Tongue (tissue), 2 donors: ENCODE data around the gene NFASC. TPM values are rescaled to one million over a fixed set of nuclear protein-coding genes. Genes with fewer than 3 reads are reported as not detected.
A peak's percentile ranks its signal among the peaks of the same experiment; 100 is the strongest.

Source experiments
- DNase-seq: peaks from one replicate; pipeline ENCODE4 v3.0.0-alpha.2; 2015
- total RNA-seq: library from RNA; depleted of rRNA; stranded (reverse); fragments of >200 nt; gene quantifications from one replicate; pipeline ENCODE4 v1.2.3, GENCODE V29; 2014

Gene NFASC
- total RNA-seq, 1 donor from 2014 or later, result 4.4 TPM

DNA sequence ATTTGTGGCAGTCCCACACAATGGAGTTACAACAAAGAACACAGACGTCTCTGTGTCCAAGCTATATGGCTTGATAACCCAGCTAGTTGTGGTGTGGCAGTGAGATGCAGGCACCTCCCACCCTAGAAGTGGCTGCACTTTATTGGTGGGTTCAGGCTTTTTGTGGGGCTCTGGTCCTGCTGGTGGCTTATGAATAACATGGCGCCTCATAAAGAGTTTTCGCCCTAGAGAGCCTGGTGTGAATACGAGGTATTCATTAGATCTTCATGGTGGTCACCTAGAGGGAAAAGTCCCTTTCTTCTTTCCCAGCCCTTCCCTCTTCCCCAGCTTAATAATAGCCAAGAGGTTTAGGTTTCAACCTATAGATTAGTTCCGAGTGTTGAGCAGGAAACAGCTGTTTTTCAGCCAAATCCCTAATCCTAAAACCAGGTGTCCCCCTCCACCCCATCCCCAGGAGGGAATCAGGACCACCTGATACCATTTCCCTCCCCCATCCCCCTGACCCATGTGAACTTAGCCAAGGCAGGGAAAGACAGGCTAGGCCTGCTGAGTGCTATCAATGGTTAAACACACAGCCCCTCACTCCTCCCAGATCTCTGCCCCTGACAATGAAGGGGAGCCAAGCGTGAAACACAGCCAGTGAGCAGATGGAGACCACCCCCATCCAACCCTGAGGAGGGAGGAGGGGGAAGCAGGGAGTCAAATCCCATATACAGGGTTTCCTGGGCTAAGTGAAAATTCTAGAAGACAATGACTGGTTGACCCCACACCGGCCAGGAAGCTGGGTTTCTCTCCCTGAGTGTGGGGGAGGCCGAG, 58.2 kb downstream of the NFASC start:
- no peak for DNase-seq

DNA sequence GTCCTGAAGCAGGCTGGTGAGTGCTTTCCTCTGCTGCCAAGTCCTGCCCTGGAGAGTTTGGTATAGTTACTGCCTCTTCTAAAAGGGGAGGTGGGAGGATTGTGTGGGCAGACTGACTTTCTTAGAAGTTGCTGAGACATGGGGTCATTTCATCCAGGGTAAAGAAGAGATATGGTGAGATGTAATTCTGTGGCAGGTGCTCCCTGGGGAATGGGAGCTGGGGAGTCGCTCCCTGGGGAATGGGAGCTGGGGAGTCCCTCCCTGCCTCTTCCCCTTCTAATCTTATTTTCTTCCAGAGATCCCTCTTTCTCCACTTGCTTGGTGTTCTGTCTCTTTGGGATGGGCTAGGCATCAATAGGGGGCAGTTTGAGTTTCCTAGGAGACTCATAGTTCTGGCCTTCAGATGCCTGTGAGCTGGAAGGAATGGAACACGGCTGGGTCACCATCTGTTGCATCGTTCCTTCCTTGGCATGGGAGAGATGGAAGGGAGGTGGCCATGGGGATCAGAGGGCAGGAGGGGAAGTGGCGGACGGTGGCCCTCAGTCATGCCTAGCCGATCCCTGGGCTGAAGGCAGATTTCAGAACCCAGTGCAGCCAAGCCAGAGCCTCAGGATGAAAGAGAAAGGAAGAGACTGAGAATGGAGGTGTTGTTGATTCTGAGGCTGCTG, 59.0 kb downstream of the NFASC start:
- DNase-seq, result no peak

DNA sequence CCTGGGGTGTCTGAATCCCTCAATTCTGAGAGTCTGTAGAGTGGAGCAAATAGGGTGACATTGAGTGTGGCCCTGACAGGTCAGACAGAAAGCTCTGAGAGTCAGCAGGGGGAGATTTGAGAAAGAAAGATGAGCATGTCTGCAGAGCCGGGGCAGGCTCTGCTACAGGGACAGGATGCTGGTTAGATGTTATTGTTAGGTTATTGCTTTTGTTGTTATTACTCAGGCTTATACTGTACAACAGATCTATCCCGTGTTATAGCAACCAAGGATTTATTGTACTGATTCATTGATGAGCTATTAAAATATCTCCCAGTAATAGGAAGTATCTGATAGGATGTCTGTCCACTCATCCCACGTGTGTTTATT, 59.5 kb downstream of the NFASC start:
- no peak for DNase-seq

DNA sequence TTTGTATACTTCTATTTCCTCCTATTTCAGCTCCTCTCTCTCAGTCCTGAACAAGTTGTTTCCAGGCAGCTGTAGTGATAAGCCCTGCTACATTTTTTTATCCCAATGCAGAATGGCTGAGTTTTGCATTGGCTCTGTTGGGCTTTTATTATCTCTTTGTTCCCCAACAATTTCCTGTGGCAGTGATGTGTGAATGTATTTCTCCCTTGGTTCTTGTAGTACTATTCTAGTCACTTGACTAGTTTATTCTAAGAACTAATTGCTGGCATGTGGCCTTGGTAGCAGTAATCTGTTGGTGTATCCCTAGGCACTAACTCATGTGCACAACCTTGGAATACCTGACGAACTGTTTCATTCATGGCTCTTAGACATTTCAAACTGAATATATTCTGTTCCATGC, 60.7 kb downstream of the NFASC start:
- no peak for DNase-seq

DNA sequence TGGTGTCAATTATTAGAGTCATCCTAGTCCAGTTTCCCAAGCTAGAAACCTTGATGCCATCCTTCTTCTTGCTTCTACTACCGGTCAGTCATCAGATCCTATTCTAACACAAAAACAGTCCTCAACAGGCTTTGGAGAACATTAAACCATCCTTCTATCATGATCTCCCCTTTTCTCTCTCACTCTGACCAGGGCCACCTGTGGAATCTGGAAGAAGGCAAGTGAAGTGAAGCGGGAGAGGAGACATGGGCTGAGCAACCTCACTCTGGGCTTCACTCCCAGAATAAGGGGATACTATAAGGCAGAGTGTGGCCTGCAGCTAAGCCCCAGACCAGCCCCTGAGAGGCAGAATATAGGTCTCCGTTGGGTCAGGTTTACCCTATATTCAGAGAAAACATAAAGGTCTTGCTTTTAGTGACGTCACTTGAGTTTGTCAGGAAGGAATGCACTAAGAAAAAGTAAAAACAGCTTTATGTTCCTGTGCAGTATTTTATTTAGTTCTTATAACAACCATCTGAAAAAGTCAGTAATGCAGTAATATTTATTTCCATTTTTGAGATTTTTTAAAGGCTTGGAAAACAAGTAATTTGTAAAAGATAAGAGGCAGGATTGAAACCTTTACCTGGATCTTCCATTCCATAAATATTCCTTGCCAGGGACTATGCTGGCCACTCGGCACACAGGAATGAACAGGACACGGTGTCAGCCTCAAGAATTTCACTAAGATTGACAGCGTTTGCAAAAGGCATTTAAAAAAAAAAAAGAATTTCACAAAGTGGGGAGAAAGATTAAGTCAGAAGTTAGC, 61.3 kb downstream of the NFASC start:
- DNase-seq, result no peak

DNA sequence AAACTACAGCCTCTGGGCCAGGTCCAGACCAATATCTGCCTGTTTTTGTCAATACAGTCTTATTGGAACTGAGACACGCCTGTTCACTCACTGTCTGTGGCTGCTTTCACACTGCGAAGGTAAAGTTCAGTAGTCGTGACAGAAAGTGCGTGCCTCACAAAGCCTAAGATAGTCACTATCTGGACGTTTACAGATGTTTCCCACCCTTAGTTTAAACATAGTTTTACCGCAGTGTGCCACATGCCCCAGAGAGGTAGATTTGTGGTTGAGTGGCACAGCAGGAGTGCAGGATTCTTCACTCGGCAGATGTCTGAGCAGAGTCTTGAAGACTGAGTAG, 61.9 kb downstream of the NFASC start:
- DNase-seq, result no peak

DNA sequence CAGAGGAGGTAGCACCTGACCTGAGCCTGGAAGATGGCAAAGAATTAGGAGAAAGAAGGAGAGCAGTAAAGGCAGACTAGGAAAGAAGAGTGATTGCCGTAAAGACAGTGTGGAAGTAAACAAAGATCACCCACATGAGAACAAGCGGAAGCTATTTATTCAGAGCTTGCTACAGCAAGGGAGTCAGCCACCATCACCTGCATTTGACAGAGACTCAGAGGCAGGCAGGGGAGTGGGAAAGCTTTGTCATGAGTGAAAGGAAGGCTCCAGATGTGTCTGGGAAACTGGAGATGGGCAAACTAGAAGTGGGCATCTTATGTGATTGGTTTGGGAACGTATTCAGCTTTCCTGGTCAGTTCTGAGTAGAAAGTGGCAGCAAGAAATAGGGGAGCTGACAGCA, 64.5 kb downstream of the NFASC start:
- no peak for DNase-seq

DNA sequence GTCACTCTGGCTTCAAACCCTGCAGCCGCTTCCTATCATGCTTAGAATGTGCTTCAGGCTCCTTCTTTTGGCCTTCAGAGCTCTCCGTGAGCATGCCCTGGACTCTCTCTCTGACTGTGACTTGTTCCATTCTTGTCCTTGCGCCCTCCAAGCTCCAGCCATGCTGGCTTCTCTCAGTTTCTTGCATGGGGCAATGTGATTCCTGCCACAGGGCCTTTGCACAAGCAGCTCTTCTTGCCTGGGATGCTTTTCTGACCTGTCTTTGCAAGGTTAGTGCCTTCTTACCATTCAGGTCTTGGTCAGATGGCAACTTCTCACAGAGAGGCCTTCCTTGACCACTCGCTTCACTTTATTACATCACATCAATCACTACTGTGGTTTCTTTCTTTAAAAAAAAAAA, 66.1 kb downstream of the NFASC start:
- no peak for DNase-seq

DNA sequence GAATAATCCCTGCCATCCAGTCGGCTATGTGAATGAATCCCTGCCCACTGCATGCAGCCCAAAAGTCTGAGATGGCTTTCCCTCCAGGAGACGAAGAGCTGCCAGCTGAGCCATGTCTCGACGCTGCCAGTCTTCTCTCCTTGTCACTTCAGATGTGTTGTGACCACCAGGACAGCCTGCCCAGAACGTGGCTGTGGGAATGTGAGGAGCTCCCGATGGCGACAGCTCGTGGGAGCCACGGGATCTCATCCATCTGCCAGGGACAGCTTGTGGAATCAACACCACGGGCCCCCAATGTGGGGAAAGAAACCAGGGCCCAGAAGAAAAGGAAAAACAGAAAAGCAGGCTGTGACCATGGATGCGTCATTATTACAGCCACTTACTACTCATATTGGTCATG, 67.2 kb downstream of the NFASC start:
- DNase-seq, result no peak

DNA sequence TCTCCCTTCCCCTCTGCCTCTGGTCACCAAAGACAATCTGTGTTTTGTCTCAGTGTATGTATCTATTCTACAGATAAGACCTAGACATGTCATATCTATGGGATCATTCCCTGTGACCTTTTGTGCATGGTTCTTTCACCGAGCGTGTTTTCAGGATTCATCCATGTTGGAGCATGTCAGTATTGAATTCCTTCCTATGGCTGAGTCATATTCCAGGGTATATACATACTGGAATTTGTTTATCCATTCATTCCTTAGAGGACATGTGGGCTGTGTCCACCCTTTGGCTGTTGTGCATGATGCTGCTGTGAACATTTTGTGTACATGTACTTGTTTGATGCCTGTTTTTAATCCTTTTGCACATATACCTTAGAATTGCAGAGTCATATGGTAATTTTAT, 69.9 kb downstream of the NFASC start:
- no peak for DNase-seq

DNA sequence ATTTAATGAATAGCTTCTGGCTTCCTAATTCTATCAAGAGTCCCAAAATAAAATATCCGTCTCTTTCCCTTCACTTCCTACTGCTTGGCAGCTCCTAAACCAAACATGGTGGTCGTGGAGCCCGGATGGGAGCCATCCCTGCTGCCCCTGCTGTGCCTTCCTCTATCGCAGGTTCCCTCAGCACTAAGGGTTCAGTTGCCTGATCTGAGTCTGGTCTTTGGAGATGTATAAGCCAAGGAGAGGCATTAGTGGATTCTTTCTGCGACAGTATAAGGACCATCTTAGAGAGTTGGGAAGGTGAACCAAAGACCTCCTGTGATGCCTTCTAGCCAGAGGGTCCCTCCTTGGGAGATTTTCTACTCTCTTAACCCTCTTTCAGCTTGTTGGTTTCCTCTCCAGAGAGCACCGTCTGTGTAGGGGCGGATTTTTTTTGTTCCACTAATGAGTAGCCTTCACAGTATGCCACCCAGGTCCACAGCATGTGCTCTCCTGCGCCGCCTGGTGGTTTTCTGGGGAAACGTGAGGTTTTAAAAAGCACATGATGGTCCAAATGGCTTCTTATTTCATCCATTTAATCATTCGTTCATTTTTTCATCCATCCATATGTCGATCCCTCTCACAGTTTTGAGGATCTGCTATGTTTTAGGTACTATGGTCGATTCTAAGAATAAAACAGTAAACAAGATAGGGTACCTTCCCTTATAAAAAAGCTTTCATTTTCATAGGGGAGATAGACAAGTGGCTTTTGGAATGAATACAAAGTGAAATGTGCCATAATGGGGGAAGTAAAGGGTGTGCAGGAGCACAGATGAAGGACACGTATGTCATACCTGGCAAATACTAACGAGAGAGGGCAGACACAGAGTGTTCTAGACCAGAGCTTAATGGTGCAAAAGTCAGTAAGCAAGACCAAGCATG, 71.0 kb downstream of the NFASC start:
- DNase-seq, result peak; percentile 76

DNA sequence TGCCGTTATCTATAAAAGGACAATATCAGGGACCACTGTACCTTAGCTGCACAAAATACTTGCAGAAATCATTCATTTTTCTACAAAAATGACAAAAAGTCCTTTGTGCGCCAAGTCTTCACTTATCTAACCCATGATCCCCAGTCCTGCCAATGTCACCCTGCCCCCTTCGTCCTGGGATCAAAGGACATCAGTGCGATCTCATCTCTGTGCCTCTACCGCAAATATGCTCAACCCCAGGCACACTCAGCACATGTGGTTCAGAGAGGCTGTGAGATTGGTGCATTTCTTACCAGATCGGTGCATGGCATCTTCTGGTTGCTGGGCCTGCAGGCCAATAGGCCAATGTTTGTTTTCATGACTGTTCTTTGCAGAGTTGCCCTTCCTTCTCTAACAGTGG, 72.8 kb downstream of the NFASC start:
- DNase-seq, result no peak

DNA sequence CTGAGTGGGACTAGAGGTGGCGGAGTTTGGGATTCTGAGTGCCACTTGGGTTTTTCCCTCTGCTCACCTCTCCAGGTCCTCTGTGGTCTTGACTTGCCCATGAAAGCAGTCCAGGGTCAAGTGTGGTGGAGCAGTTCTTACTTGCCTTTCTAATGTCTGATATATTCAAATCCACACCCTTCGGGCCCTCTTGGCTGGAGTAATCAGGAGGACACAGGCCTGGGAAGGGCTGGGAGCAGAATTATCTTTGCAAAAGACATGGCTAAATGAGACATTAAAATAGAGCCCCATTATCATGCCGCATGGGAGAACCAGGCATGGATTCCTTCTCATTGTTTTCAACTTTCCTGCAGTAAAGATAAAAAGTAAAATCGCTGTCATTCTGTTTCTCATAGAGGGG, 74.0 kb downstream of the NFASC start:
- DNase-seq, result no peak

DNA sequence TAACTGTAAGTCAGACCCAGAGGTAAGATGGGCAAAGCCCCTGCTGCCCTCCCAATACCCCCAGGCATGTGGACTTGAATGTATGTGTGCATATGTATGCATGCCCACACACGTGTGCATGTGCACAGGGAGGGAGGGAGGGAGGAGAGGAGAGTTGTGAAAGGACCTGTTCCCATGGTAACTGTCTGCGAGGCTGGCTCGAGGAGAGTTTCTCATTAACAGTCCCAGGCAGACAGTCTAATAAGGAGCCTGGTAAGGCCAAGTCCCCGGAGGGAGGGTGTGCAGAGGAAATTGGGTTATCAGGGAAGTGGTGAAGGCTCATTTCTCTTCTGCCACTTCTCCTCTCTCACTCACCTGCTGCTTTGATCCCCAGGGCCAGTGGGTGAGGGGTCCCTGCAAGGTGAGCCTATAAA, 74.9 kb downstream of the NFASC start:
- DNase-seq, result peak; percentile 16

DNA sequence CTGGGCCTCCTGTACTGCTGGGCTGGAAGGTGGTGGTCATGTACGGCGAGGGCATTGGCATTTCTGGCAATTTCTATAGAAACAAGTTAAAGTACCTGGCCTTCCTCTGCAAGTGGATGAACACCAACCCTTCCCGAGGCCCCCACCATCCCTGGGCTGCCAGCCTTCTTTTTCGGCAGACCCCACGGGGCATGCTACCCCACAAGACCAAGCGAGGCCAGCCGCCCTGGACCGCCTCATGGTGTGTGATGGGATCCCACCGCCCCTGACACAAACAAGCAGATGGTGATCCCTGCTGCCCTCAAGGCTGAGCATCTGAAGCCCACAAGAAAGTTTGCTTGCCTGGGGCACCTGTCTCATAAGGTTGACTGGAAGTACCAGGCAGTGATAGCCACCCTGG, 76.0 kb downstream of the NFASC start:
- DNase-seq, result no peak

DNA sequence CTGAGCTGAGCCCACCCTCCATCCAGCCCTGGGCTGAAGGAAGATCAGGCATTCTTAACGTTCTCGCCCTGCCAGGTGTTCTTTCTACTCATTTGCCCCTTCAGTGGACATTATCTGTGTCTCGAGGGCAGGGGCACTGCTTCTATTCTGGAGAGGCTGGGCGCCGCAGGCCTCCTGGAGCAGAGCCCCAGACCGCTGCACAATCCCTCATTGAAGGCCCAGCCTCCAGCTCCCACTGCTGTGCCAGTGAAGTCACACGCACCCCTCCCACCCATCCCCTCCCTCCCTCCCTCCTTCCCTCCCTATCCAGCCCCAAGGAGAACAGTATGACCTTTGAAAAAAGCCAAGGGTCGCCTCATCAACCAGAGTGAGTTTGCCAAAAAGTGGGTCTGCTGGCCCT, 76.7 kb downstream of the NFASC start:
- no peak for DNase-seq

DNA sequence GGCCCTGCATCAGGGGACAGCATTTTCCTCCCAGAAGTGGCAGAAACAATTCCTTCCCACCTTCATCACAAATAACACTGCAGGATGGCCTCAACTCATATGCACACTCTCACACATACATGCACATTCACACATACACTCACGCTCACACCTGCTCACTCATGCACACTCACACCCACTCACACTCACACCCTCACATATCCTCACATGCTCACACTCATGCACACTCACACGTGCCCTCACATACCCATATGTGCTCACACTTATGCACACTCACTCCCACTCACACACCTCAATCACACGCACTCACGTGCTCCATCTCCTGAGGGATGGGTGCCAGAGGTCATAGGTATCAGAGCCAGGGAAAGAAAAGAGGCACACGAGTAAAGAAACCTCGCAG, 77.1 kb downstream of the NFASC start:
- no peak for DNase-seq

DNA sequence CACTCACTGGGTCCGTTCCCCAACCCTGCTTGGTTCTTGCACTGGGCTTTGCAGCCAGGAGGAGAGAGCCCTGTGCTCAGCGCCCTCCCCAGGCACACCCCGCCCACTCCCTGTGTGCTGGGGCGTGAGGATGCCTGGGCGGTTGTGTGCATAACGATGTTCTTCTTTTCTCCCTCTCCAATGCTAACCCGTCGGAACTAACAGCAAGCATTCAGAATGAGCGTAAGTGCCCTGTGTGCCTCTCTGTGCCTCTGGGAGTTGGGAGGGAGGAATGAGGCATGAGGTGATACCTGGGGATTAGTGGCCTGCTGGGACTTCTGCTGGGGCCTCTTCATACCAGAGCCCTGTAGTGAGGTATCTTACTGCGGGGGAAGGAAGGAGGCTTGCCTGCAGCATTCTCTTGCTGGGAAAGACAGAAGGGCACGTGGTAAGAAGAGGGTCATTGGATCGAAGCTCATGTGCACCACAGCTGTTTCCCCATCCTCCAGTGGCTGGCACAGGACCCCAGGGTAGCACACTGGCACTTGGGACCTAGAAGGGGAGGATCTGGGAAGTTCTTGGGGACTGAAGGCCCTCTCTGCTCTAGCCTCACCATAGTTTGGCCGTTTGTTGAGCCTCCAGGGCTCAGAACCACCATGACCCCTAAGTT, 79.8 kb downstream of the NFASC start:
- no peak for DNase-seq

DNA sequence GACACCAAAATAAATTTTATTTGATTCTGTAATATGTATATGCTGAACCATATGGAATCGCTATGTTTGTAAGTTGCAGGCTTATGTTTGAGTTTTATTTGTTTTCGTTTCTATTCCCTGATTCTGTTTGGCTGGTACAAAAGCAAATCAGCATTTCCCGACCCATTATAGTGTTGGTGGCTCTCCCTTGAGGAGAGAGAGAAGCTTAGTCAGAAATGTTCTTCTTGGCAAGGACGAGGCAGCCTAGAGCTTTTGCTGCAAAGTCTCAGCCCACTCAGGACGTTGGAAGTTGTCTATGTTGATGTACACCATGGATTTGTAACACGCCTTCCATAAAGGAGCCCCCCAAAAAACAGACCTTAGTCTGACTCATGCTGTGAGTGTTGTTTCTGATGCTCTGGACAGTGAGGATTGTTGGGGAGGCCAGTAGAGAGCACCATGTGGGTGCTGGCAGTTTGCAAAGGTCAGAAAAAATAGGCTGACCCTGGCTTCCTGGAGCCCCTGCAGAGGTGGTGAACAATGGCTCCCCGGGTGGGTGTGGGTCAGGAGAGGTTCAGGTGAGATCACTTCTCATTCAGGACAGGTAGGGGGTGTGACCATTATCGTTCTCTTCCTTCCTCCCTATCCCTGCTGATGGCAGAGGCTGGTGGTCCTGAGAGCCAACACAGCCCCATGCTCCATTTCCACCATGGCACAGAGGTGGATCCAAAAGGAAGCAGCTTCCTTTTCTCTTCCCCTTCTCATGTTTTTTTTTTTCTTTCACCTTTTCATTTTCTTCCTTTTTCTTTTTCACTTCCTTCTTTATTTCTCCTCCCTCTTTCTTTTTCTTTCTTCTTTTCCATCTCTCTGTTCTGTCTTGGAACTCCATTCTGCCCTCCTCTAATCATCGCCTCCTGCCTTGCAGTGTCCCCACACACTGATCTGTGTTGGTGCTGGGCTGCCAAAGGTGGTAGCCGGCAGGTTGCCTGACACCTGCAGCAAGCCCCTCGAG, 88.0 kb downstream of the NFASC start:
- no peak for DNase-seq

DNA sequence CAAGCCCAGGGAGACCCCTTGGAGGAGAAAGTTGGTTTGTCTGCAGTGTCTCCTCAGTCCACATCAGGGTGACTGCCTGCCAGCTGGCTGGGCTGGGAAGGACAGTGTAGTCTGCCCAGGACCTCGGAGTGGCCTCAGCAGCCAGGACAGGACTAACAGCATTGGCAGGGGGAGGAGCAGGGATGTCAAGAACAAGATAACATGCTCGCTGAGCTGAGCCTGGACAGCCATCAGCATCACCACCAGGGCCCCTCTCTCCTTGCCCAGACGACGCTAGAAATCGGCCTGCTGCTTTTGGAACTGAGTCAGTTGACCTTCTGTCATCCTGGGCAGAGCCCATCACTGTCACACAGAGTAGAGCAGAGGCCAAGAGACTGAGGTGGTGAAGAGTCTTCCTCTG, 88.7 kb downstream of the NFASC start:
- DNase-seq, result no peak

DNA sequence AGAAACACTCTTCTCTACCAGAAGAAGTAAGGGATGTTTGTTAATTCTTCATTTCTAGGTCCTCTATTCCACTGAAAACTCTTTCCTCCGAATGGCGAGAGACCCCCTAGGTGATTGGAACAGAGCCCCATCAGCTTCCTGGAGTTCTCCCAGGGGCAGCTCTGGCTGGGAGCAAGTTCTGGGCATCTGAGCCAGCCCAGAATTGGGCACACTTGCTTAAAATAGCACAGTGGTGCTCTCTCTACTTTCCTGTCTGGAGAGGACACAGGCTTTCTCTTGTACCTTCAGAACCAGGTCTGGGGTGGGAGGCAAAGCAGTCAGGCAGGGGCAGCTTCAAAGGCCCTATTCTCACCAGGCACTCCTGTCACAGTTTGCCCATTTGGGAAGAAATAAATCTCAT, 89.2 kb downstream of the NFASC start:
- DNase-seq, result no peak
